ENCODE results near the gene CTDSPL2.
"Not testable (repeated sequence)": the region's sequence is repeated elsewhere in the genome, so short reads cannot be mapped to it uniquely, and the experiment has no call there.

DNA sequence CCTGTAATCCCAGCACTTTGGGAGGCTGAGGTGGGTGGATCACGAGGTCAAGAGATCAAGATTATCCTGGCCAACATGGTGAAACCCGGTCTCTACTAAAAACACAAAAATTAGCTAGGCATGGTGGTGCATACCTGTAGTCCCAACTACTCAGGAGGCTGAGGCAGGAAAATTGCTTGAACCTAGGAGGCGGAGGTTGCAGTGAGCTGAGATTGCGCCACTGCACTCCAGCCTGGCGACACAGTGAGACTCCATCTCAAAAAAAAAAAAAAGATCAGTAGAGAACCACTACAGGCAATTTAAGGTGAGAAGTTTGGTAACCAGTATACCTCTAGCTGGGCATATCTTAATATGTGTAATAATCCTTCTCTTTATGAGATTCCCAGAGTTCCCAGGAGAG, 117.3 kb downstream of the CTDSPL2 start:
- not testable (repeated sequence) for TF ChIP-seq BRCA1 (IDR thresholded peaks at IDR 0.05; ENCODE audit: low read depth, low read length); EZH2 (IDR thresholded peaks at IDR 0.05; ENCODE audit: borderline replicate concordance, control insufficient read depth, low read depth, low read length); CBFB (IDR thresholded peaks at IDR 0.05; ENCODE audit: low read depth); SUPT20H (IDR thresholded peaks at IDR 0.05; ENCODE audit: borderline replicate concordance, control insufficient read depth, low read depth, low read length); POLR2AphosphoS2 (IDR thresholded peaks at IDR 0.05; ENCODE audit: low read depth, low read length); JUND (IDR thresholded peaks at IDR 0.05; ENCODE audit: low read depth, low read length); BHLHE40 (IDR thresholded peaks at IDR 0.05; ENCODE audit: borderline replicate concordance in 1 of 2, low read depth in 2 of 2, low read length in 1 of 2); POLR2AphosphoS5 (IDR thresholded peaks at IDR 0.05; ENCODE audit: low read length)
- TF ChIP-seq, protein P1, sequence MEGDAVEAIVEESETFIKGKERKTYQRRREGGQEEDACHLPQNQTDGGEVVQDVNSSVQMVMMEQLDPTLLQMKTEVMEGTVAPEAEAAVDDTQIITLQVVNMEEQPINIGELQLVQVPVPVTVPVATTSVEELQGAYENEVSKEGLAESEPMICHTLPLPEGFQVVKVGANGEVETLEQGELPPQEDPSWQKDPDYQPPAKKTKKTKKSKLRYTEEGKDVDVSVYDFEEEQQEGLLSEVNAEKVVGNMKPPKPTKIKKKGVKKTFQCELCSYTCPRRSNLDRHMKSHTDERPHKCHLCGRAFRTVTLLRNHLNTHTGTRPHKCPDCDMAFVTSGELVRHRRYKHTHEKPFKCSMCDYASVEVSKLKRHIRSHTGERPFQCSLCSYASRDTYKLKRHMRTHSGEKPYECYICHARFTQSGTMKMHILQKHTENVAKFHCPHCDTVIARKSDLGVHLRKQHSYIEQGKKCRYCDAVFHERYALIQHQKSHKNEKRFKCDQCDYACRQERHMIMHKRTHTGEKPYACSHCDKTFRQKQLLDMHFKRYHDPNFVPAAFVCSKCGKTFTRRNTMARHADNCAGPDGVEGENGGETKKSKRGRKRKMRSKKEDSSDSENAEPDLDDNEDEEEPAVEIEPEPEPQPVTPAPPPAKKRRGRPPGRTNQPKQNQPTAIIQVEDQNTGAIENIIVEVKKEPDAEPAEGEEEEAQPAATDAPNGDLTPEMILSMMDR (IDR thresholded peaks at IDR 0.05 in 2 of 3, conservative IDR thresholded peaks at IDR 0.05 in 1 of 3; ENCODE audit: control insufficient read depth in 2 of 3, extremely low read depth in 1 of 3, insufficient read depth in 1 of 3, low read depth in 3 of 3, low read length in 3 of 3): not testable (repeated sequence)
- TF ChIP-seq, protein P2, sequence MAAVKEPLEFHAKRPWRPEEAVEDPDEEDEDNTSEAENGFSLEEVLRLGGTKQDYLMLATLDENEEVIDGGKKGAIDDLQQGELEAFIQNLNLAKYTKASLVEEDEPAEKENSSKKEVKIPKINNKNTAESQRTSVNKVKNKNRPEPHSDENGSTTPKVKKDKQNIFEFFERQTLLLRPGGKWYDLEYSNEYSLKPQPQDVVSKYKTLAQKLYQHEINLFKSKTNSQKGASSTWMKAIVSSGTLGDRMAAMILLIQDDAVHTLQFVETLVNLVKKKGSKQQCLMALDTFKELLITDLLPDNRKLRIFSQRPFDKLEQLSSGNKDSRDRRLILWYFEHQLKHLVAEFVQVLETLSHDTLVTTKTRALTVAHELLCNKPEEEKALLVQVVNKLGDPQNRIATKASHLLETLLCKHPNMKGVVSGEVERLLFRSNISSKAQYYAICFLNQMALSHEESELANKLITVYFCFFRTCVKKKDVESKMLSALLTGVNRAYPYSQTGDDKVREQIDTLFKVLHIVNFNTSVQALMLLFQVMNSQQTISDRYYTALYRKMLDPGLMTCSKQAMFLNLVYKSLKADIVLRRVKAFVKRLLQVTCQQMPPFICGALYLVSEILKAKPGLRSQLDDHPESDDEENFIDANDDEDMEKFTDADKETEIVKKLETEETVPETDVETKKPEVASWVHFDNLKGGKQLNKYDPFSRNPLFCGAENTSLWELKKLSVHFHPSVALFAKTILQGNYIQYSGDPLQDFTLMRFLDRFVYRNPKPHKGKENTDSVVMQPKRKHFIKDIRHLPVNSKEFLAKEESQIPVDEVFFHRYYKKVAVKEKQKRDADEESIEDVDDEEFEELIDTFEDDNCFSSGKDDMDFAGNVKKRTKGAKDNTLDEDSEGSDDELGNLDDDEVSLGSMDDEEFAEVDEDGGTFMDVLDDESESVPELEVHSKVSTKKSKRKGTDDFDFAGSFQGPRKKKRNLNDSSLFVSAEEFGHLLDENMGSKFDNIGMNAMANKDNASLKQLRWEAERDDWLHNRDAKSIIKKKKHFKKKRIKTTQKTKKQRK (IDR thresholded peaks at IDR 0.05; ENCODE audit: low read depth, low read length): not testable (repeated sequence)
- TF ChIP-seq, protein P3, sequence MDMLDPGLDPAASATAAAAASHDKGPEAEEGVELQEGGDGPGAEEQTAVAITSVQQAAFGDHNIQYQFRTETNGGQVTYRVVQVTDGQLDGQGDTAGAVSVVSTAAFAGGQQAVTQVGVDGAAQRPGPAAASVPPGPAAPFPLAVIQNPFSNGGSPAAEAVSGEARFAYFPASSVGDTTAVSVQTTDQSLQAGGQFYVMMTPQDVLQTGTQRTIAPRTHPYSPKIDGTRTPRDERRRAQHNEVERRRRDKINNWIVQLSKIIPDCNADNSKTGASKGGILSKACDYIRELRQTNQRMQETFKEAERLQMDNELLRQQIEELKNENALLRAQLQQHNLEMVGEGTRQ (IDR thresholded peaks at IDR 0.05; ENCODE audit: borderline replicate concordance, low read depth, low read length): not testable (repeated sequence)
- TF ChIP-seq, protein P4, sequence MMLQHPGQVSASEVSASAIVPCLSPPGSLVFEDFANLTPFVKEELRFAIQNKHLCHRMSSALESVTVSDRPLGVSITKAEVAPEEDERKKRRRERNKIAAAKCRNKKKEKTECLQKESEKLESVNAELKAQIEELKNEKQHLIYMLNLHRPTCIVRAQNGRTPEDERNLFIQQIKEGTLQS (IDR thresholded peaks at IDR 0.05; ENCODE audit: borderline replicate concordance, extremely low read depth, low read depth, low read length): not testable (repeated sequence)
- TF ChIP-seq, protein P5, sequence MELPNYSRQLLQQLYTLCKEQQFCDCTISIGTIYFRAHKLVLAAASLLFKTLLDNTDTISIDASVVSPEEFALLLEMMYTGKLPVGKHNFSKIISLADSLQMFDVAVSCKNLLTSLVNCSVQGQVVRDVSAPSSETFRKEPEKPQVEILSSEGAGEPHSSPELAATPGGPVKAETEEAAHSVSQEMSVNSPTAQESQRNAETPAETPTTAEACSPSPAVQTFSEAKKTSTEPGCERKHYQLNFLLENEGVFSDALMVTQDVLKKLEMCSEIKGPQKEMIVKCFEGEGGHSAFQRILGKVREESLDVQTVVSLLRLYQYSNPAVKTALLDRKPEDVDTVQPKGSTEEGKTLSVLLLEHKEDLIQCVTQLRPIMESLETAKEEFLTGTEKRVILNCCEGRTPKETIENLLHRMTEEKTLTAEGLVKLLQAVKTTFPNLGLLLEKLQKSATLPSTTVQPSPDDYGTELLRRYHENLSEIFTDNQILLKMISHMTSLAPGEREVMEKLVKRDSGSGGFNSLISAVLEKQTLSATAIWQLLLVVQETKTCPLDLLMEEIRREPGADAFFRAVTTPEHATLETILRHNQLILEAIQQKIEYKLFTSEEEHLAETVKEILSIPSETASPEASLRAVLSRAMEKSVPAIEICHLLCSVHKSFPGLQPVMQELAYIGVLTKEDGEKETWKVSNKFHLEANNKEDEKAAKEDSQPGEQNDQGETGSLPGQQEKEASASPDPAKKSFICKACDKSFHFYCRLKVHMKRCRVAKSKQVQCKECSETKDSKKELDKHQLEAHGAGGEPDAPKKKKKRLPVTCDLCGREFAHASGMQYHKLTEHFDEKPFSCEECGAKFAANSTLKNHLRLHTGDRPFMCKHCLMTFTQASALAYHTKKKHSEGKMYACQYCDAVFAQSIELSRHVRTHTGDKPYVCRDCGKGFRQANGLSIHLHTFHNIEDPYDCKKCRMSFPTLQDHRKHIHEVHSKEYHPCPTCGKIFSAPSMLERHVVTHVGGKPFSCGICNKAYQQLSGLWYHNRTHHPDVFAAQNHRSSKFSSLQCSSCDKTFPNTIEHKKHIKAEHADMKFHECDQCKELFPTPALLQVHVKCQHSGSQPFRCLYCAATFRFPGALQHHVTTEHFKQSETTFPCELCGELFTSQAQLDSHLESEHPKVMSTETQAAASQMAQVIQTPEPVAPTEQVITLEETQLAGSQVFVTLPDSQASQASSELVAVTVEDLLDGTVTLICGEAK (IDR thresholded peaks at IDR 0.05; ENCODE audit: borderline replicate concordance): not testable (repeated sequence)
- TF ChIP-seq, protein P6, sequence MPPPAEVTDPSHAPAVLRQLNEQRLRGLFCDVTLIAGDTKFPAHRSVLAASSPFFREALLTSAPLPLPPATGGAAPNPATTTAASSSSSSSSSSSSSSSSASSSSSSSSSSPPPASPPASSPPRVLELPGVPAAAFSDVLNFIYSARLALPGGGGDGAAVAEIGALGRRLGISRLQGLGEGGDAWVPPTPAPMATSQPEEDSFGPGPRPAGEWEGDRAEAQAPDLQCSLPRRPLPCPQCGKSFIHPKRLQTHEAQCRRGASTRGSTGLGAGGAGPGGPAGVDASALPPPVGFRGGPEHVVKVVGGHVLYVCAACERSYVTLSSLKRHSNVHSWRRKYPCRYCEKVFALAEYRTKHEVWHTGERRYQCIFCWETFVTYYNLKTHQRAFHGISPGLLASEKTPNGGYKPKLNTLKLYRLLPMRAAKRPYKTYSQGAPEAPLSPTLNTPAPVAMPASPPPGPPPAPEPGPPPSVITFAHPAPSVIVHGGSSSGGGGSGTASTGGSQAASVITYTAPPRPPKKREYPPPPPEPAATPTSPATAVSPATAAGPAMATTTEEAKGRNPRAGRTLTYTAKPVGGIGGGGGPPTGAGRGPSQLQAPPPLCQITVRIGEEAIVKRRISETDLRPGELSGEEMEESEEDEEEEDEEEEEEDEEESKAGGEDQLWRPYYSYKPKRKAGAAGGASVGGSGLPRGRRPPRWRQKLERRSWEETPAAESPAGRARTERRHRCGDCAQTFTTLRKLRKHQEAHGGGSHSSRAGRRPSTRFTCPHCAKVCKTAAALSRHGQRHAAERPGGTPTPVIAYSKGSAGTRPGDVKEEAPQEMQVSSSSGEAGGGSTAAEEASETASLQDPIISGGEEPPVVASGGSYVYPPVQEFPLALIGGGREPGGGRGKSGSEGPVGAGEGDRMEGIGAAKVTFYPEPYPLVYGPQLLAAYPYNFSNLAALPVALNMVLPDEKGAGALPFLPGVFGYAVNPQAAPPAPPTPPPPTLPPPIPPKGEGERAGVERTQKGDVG (CRISPR knock-in tag; IDR thresholded peaks at IDR 0.05): not testable (repeated sequence)

All from GM12878 (cell line).